Measurements from ENCODE around the gene DNAI2.

Gene DNAI2

DNA sequence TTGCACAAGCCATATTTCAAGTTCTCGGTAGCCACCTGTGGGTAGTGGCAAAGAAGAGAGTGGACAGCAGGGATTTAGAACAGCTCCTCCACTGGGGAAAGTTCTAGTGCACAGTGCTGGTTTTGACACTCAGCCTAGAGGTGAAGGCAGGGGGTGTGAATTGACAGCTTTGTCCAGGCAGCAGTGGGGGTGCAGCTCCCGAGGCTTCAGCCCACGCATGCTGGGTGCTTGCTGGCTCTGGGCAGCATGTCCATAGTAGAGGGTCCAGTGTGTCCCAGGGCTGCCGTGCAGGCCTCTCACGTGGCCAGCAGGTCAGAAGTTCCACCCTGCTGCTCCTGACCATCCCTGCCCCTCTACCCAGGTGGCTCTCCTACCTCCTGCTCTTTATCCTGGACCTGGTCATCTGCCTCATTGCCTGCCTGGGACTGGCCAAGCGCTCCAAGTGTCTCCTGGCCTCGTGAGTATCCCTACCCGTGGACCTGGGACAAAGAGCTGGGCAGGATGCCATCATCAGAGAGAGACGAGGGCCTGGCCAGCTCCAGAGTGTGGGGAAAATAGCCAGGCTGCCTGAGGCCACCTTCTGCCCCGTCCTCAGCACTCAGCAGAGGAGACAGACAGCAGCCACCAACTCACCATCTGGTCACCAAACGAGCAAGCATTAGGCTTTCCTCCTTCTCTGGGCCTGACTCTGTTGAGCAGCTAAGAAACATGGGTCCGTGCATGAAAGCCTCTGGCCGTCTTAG is 30.9 kb upstream of the DNAI2 start:
- no peak overlapping the region for H3K27ac ChIP-seq
- H3K27me3 ChIP-seq: no peaks in the 10 kb centered on the region
- H3K36me3 ChIP-seq: peaks cover 24% of the 10 kb centered on the region; the same call in 1 of the 2 replicates
- peaks cover 22% of the 10 kb centered on the region for H3K4me1 ChIP-seq
- no peak overlapping the region for H3K4me3 ChIP-seq
- no peak overlapping the region for H3K9ac ChIP-seq
- TF ChIP-seq Cebpa-rat (IDR thresholded peaks at IDR 0.05): no peak
- no peak overlapping the region for H3K4me2 ChIP-seq
- peaks cover 11% of the 10 kb centered on the region; the same call in 1 of the 2 replicates for H3K9me3 ChIP-seq
- no peaks in the 10 kb centered on the region for H4K20me1 ChIP-seq

DNA sequence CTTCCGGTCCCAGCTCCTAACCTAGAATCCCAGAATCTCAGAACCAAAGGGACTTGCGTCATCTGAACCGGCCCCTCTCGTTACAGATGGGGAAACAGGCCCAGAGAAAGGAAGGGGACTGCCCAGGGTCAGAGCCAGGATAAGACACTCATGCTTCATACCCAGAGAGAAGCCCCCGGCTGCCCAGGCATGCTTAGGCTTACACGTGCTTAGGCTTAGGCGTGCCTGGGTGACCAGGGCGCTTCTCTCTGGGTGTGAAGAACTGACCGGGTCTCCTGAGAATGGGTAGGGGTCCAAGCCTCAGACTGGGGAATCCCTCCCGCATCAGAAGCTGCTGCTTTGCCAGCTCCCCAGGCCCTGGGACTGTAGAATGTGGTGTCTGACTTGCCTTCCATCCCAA is 29.9 kb upstream of the DNAI2 start:
- Histone ChIP-seq H3K36me3 (peaks cover 22% of the 10 kb centered on the region; the same call in 1 of the 2 replicates), H3K27ac (no peak overlapping the region), H3K4me3 (no peak overlapping the region), H3K4me1 (peaks cover 27% of the 10 kb centered on the region), H3K9me3 (peaks cover 11% of the 10 kb centered on the region; the same call in 1 of the 2 replicates), H3K9ac (no peak overlapping the region), H3K27me3 (no peaks in the 10 kb centered on the region), H4K20me1 (no peaks in the 10 kb centered on the region), H3K4me2 (no peak overlapping the region)
- no peak for TF ChIP-seq Cebpa-rat (IDR thresholded peaks at IDR 0.05)

DNA sequence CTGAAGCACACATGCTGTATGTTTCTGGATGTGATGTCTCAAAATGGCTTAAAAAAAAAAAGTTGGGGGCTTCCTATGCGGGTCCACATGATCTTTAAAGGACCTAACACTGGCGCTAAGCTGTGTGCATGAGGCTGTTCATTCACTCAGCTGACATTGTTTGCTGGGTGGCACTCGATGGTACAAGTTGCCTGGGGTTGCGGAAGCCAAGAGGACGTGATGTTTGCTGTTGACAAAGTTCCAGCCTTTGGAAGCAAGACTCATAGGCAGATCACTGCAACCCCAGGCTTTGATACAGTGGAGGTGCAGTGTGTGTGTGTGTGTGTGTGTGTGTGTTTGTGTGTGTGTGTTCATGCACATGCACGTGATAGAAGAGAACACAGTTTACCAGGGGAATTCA is 29.5 kb upstream of the DNAI2 start:
- H3K9ac ChIP-seq: no peak overlapping the region
- H3K27me3 ChIP-seq: no peaks in the 10 kb centered on the region
- no peaks in the 10 kb centered on the region for H4K20me1 ChIP-seq
- H3K27ac ChIP-seq: no peak overlapping the region
- H3K4me3 ChIP-seq: no peak overlapping the region
- peaks cover 11% of the 10 kb centered on the region; the same call in 1 of the 2 replicates for H3K9me3 ChIP-seq
- peaks cover 22% of the 10 kb centered on the region; the same call in 1 of the 2 replicates for H3K36me3 ChIP-seq
- H3K4me2 ChIP-seq: no peak overlapping the region
- TF ChIP-seq Cebpa-rat (IDR thresholded peaks at IDR 0.05): no peak
- peaks cover 32% of the 10 kb centered on the region for H3K4me1 ChIP-seq

DNA sequence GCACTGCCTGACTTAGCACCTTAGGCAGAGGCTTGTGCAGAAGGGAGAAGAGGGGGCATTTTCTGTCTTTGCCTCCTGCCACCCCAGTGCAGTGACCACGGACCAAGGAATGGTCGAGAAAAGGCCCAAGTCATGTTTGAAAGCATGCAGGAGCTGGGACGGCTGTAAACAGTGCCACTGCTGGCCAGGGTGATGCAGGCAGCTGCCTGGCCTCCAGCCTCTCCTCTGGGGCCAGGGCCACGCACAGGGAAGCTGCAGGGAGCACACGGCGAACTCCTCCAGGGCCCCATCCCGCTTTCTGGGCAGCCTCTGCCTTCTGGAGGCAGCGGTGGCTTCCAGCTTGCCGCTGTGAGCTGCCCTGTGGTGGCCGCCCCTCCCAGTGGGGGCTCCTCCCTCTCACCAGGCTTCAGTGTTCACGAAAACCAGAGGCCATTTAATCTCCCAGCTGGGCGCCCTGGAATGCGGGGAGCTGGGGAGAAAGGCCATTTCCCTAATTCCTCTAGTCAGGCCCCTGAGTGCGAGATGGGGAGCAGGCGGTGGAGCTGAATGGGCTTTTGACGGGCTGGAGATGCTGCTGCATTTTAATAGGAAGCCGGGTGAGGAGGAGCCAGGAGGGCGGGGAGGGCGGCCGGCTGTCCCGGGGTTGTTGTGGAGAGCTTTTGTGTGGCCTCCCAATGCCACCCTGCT is 28.7 kb upstream of the DNAI2 start:
- H3K9me3 ChIP-seq: peaks cover 11% of the 10 kb centered on the region; the same call in 1 of the 2 replicates
- peaks cover 37% of the 10 kb centered on the region for H3K4me1 ChIP-seq
- no peak overlapping the region for H3K4me2 ChIP-seq
- no peak overlapping the region for H3K9ac ChIP-seq
- no peaks in the 10 kb centered on the region for H3K27me3 ChIP-seq
- H4K20me1 ChIP-seq: no peaks in the 10 kb centered on the region
- H3K27ac ChIP-seq: no peak overlapping the region
- no peak overlapping the region for H3K4me3 ChIP-seq
- peaks cover 22% of the 10 kb centered on the region; the same call in 1 of the 2 replicates for H3K36me3 ChIP-seq
- no peak for TF ChIP-seq Cebpa-rat (IDR thresholded peaks at IDR 0.05)

DNA sequence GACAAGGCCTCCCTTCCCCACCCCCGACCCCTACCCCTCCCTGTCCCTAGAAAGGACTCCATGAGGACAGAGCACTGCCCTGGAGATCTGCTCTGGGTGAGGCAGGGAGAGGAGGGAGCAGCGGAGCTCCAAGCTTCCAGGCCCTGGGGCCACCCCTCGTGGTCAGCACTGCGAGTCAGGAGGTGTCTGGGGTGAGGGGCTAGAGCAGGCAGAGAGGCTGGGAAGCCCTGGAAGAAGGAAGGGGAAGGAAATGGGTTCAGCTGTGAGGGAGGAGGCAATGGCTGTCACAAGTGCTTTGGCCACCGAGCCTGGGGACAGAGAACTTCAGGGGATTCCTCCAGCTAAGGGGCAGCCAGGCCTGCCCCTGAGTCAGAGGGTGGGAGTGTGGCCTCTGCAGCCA is 28.2 kb upstream of the DNAI2 start:
- H3K27ac ChIP-seq: no peak overlapping the region
- H3K4me1 ChIP-seq: peaks cover 37% of the 10 kb centered on the region
- H3K27me3 ChIP-seq: no peaks in the 10 kb centered on the region
- H3K9me3 ChIP-seq: peaks cover 11% of the 10 kb centered on the region; the same call in 1 of the 2 replicates
- no peak for TF ChIP-seq Cebpa-rat (IDR thresholded peaks at IDR 0.05)
- H3K36me3 ChIP-seq: peaks cover 22% of the 10 kb centered on the region; the same call in 1 of the 2 replicates
- no peaks in the 10 kb centered on the region for H4K20me1 ChIP-seq
- H3K9ac ChIP-seq: no peak overlapping the region
- H3K4me2 ChIP-seq: no peak overlapping the region
- H3K4me3 ChIP-seq: no peak overlapping the region

DNA sequence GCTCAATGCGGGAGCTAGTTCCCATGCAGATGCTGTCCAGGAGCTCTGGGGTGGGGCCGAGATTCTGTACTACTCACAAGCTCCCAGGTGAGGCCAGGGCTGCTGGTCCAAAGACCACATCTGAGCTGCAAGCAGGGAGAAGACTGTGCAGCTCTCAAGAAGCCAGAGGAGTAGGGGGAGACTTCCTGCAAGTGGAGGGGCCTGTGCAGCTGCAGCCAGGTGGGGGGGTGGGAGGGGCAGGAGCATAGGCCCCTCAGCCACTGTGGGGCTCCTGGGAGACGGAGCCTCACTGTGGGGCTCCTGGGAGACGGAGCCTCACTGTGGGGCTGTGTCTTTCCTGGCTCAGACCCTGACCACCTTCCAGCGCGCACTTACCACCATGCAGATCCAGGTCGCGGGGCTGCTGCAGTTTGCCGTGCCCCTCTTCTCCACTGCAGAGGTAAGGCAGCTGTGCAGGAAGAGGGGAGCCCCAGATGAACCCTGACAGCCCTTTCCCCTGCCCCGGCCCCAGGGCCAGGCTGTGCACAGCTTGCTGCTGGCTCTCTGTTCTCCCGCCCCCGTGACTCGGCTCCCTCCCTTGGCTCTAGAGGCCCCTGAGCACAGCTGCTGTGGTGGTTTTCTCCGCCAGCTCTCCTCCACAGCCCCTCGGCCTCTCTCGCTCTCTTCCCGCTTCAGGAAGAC is 24.3 kb upstream of the DNAI2 start:
- TF ChIP-seq Cebpa-rat (IDR thresholded peaks at IDR 0.05): no peak
- Histone ChIP-seq H3K4me3 (no peak overlapping the region), H3K27me3 (no peaks in the 10 kb centered on the region), H3K4me2 (peak overlapping the region; percentile 69), H4K20me1 (no peaks in the 10 kb centered on the region), H3K36me3 (peaks cover 33% of the 10 kb centered on the region; the same call in 1 of the 2 replicates), H3K4me1 (peaks cover 29% of the 10 kb centered on the region), H3K9ac (no peak overlapping the region), H3K27ac (peak overlapping the region; percentile 31; the same call in 1 of the 2 replicates), H3K9me3 (peaks cover 11% of the 10 kb centered on the region; the same call in 1 of the 2 replicates)

DNA sequence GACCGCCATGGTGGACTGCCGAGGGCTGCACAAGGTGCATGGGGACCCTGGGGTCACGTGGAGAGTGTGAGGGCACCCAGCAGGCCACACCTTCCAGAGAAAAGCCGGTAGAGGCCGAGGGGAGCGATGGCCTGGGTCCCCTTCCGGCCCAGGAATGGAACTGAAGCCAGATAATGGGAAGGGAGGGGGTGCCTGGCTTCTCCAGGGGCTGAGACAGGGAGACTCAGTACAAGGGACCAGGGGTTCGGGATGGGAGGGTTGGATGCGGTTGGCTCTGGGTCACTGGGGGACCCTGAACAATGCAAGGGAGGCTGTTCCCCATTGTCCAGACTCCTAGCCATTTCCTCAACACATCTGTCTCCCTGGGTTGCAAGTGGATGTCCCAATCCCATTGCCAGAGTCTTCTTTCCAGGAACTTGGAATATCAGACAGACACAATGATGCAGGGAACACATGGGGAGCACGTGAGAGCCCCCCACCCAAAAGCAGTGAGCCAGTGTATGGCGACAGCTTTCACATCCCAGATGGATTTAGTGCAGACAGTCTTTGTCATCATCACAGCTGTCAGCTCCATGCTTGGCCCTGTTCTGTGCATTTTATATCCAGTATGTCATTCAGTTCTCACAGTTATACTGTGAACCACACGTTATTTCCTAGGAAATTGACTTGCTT is 23.6 kb upstream of the DNAI2 start:
- peak overlapping the region; percentile 69 for H3K4me2 ChIP-seq
- TF ChIP-seq Cebpa-rat (IDR thresholded peaks at IDR 0.05): no peak
- peak overlapping the region; percentile 31; the same call in 1 of the 2 replicates for H3K27ac ChIP-seq
- no peaks in the 10 kb centered on the region for H4K20me1 ChIP-seq
- H3K27me3 ChIP-seq: no peaks in the 10 kb centered on the region
- H3K4me1 ChIP-seq: peaks cover 29% of the 10 kb centered on the region
- no peak overlapping the region for H3K9ac ChIP-seq
- H3K4me3 ChIP-seq: no peak overlapping the region
- H3K36me3 ChIP-seq: peaks cover 33% of the 10 kb centered on the region; the same call in 1 of the 2 replicates
- H3K9me3 ChIP-seq: peaks cover 11% of the 10 kb centered on the region; the same call in 1 of the 2 replicates

DNA sequence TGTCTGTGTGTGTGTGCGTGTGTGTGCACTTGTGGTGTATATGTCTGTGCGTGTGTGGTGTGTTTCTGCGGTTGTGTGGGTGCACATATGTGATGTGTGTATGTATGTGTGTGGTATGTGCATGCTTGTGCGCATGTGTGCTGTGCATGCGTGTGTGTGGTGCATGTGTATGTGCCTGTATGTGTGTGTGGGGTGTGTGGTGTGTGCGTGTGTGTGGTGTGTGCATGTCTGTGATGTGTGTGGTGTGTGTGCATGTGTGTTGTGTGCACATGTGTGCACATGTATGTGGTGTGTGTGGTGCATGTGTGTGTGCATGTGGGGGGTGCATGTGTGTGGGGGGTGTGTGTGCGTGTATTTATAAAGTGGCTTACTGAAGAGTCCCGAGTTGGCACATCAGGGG is 23.0 kb upstream of the DNAI2 start:
- no peaks in the 10 kb centered on the region for H3K27me3 ChIP-seq
- peaks cover 37% of the 10 kb centered on the region; the same call in 1 of the 2 replicates for H3K36me3 ChIP-seq
- TF ChIP-seq Cebpa-rat (IDR thresholded peaks at IDR 0.05): no peak

DNA sequence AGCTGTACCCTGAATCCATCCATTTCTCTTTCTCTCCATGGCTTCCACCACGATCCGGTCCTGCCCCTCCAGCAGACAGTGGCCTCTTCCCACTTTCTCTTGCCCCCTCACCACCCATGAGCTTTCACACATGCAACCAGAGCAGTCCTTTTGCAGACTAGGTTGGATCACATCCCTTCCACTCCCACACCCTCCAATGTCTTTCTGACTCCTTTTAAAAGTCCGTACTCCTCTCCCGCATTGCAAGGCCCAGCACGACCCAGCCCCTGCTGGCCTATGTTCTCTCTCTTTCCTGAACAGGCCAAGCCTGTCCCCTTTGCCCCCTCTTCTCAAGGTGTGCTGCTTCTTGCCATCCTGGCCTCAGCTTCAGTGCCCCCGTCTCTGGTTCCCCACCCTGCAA is 22.5 kb upstream of the DNAI2 start:
- peaks cover 34% of the 10 kb centered on the region; the same call in 1 of the 2 replicates for H3K36me3 ChIP-seq

More for the DNA sequence above, 23.0 kb upstream of the DNAI2 start:
- Histone ChIP-seq H3K27ac (no peak overlapping the region), H3K4me1 (peaks cover 29% of the 10 kb centered on the region), H3K4me2 (no peak overlapping the region), H3K9me3 (peaks cover 10% of the 10 kb centered on the region; the same call in 1 of the 2 replicates), H3K4me3 (no peak overlapping the region), H3K9ac (no peak overlapping the region), H4K20me1 (no peaks in the 10 kb centered on the region)

More for the DNA sequence above, 22.5 kb upstream of the DNAI2 start:
- Histone ChIP-seq H3K9ac (no peak overlapping the region), H4K20me1 (no peaks in the 10 kb centered on the region), H3K4me3 (no peak overlapping the region), H3K27ac (no peak overlapping the region), H3K4me1 (peaks cover 29% of the 10 kb centered on the region), H3K27me3 (no peaks in the 10 kb centered on the region), H3K9me3 (peaks cover 5% of the 10 kb centered on the region; the same call in 1 of the 2 replicates), H3K4me2 (no peak overlapping the region)
- no peak for TF ChIP-seq Cebpa-rat (IDR thresholded peaks at IDR 0.05)

All from BLaER1 (cell line).